ENCODE data around the gene MAPK1IP1L.
"Not testable (repeated sequence)": the region's sequence is repeated elsewhere in the genome, so short reads cannot be mapped to it uniquely, and the experiment has no call there.

MAPK1IP1L gene

DNA sequence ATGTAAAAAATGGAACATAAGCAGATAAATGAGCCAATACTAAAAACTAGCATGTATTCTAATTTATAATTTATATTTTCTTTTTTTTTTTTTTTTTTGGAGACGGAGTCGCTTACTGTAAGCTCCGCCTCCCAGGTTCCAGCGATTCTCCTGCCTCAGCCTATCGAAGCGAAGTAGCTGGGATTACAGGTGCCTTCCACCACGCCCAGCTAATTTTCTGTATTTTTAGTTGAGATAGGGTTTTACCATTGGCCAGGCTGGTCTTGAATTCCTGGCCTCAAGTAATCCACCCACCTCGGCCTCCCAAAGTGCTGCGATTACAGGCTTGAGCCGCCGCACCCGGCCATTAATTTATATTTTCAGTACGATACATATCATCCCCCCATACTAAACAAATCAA lies 2.7 kb downstream of the MAPK1IP1L start:
- no peak for DNase-seq (ENCODE audit: low read depth in 2 of 2)

DNA sequence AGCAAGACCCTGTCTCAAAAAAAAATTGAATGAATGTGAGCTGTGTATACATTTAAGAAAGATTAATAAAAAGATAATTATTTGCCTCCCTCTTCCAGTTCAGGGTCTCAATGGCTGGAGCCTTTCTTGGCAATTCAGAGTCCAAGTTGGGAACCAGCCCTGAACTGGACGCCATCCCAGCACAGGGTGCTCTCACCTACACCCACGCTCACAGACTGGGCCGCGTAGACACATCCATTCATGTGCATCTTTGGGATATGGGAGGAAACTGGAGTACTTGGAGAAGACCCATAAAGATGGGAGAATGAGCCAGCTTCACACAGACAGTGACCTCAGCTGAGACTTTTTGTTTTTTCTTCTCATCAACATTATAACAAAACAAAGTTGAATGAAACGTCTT lies 6.5 kb downstream of the MAPK1IP1L start:
- DNase-seq (ENCODE audit: low read depth in 2 of 2): no peak

DNA sequence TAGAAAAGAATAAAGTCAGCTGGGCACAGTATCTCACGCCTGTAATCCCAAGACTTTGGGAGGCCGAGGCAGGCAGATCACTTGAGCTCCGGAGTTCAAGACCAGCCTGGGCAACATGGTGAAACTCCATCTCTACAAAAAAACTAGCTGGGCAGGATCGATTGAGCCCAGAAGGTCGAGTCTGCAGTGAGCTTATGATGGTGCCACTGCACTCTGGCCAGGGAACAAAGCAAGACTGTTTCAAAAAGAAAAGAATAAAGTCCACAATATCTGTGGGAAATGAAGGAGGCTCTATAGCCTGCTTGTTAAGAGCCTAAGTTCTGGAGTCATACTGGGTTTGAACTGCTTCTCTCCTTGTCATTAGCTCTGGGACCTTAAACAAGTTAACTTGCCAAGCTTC lies 7.9 kb downstream of the MAPK1IP1L start:
- DNase-seq (ENCODE audit: low read depth in 2 of 2): no peak

DNA sequence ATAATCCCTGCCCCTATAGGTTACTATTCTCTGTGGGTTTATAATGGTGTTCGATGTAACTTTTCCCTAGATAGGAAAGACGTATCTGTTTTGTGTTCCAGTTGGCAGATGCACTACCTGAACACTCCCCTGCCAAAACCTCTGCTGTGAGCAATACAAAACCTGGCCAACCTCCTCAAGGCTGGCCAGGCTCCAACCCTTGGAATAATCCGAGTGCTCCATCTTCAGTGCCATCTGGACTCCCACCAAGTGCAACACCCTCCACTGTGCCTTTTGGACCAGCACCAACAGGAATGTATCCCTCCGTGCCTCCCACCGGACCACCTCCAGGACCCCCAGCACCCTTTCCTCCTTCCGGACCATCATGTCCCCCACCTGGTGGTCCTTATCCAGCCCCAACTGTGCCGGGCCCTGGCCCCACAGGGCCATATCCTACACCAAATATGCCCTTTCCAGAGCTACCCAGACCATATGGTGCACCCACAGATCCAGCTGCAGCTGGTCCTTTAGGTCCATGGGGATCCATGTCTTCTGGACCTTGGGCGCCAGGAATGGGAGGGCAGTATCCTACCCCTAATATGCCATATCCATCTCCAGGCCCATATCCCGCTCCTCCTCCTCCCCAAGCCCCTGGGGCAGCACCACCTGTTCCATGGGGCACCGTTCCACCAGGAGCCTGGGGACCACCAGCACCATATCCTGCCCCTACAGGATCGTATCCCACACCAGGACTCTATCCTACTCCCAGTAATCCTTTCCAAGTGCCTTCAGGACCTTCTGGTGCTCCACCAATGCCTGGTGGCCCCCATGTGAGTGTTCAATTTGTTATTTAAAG lies 11.3 kb downstream of the MAPK1IP1L start:
- no peak for DNase-seq (ENCODE audit: low read depth in 2 of 2)

DNA sequence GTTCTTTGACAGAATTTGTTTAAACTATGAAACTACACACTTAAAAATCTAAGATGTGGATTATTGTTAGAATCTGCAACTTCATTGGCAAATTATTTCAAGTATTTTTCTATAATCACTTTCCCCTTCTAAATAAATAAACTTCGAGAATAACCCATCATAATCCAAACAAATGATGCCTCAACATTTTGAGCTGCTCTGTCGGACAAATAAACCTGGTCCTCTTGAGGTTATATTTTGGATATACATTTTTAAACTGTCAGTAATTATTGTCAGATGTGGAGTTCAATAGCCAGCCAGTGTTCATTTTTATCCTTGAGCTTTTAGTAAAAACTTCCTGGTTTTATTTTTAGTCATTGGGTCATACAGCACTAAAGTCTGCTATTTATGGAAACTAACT lies 13.4 kb downstream of the MAPK1IP1L start:
- DNase-seq (ENCODE audit: low read depth in 2 of 2): not testable (repeated sequence)

DNA sequence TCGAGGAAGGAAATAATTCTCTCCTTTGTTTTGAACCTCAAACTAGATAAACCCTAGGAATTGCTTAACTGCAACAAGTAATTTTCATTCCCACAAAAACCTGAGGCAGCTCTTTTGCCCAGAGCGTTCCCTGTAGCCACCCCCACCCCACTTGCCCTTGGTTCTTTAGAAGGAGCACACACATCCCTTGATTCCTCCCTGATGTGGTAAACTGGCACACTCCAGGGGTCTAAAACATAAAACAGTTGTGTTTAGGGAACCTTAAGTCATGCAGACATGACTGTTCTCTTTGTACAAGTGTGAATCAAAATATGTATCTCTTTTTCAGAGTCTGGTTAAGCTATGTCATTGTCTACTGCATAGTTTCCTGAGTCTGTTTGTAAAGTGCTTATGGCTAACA lies 14.0 kb downstream of the MAPK1IP1L start:
- DNase-seq (ENCODE audit: low read depth in 2 of 2): no peak

DNA sequence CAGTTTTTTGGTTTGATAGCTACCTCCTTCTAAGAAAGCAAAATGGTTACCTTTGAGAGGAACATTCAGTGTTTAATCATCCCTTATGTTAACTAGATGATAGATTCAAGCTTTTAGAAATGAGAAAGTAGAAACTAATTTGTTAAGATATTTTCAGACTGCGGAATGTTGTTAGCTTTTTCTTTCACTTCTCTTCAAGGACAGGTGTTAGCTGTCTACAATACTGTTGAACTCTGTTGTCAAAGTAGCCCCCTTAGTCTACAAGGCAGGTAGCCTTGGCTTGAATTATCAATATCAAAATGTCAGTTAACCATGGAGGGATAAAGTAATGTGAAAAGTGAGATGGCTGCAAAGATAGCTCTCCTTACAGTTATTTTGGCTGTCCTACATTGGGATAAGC lies 14.8 kb downstream of the MAPK1IP1L start:
- DNase-seq (ENCODE audit: low read depth in 2 of 2): no peak

DNA sequence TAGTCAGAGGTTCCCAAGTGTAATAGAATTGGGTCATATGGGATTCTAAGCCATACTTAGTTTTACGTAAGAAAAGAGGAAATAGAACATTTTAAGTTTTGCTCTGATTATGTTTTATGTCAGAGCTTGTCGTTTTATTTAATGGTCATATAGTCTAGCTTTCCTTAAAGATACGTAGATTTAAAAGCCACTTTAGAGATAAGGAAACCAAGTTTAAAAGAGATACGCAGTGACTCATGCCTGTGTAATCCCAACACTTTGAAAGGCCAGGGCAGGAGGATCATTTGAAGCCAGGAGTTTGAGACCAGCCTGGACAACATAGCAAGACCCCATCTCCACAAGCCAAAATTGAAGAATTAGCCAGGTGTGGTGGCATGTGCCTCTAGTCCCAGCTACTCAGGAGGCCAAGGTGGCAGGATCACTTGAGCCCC lies 19.5 kb downstream of the MAPK1IP1L start:
- no peak for DNase-seq (ENCODE audit: low read depth in 2 of 2)

DNA sequence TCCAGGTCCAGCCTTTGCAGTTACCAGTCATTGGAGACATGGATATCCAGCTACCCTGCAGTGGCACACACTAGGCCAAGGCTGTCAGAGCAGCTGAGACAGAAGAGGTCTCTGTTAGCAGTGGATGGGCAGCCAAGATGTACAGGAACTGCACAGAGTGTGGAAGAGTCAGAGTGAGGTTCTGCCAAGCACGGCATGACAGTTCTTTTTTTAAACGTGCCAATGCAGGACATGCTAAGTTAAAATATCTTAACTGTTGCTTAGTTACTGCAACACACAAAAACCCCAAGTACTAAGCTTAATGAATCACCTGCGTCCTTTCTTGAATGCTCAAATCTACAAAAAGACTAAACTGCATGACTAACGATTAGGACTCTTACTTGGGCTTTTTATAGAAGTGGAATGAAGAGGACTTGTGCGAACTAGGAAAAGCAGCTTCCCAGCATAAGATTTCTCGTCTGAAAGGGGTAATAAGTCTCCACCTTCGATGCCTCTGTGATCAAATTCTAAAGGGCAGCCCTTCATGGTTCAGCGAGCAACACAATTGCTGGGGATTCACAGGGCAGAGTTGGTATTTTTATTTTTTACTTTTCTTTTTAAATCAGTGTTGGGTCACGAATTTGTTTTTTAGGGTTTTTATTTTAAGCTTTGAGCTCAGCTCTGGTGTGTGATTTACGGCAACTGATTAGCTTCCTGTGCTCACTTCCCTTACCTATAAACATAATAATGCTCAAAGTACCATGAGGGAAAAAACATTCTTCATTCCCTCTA lies 20.6 kb downstream of the MAPK1IP1L start:
- DNase-seq (ENCODE audit: low read depth in 2 of 2): no peak

DNA sequence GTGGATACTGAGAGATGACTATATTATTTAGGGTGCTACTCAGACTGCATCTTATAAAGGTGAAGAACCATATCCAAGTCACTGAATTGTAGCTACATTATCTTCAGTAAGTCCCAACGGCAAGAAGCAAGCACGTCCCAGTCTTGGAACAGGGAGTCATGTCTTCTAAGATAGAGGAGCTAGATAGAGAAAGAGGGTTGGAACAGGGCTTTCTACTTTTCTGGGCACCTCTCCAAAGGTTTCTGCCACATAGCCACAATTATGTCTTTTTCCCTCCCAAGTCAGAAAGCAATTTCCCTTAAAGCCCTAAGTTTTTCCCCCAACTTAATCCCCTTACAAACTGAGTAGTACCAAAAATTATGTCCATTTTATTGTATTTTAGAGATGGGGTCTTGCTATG lies 22.4 kb downstream of the MAPK1IP1L start:
- DNase-seq (ENCODE audit: low read depth in 2 of 2): no peak

DNA sequence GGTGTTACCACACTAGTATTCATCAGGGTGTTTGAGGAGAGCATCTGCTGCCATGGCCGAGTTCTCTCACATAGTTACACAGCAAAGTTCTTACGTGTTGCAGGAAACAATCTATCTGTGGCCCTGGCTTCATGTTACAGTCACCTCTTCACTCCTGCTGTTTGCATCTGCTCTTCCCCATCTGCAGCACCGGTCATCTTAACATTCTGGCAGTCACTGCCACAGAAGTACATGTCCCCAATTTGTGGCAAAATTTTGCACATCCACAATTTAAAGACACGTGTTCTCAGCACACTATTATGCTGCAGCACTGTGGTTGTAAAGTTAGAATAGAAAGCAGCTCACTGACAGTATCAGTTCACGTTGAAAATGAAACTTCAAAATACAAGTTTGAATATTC lies 23.2 kb downstream of the MAPK1IP1L start:
- no peak for DNase-seq (ENCODE audit: low read depth in 2 of 2)

DNA sequence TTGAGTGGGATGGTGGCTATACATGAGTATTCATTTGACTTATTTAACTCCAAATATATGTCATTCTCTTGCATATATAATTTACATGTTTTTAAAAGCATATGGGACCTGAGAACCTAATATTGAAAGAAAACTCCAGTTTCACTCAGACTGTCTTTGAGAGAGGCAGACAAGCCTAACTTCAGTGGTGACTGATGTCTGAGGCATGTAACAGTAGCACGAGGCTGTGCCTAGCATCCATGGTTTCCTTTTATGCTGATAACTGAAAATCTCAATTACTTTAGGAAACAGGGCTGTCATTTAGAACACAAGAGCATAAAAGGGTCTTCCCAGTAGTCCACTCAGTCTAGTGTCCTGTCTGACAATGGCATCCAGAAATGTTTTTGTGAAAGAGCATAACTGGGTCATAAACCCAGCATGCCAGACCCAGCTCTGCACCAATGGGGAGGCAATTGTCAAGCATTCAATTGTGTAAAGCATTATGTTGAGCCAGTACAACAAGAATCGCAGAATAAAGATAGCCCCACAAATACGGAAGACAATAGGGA lies 24.3 kb downstream of the MAPK1IP1L start:
- DNase-seq (ENCODE audit: low read depth in 2 of 2): no peak

DNA sequence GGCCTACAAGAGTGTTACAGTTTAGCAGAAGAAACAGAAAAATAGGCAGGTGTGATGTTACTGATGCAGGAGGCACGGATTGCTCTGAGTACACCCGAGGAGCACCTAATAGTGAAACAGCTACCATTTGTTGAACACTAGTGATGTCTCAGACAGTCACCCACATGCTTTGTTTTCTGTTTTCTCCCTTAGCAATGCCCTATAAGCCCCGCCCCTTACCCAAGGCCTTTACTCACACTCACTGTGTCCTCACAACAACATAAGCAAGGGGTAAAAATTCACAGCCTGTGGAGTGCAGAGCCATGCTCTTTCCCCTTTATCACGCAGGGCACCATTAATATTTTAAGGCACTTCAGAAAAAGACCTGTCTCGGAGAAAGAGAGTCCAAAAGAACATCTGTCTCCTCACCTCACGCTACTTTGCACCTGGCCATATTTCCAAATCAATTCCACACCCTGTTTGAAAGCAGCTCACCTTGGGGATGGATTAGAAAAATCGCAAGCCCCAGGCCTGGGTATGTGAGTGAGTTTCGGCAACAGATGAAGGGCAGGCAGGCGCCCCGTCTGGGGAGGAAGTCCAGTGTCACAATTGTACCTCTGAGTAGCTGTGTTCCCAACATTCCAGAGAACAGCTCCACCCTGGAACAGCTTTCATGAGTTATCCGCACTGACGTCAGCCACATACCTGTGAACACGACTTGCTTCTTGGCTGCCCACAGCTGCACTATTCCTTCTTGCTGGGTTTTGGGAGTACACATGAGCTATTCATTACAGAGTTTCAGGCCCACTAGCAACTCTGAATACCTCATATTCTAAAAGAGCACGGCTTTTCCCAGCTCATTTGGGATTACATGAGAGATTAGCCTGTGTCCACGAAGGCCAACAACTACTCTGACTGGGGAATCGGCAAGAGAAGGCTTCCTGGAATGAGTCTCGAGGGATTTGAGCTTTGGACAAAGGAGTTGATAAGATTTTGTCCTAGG lies 26.0 kb downstream of the MAPK1IP1L start:
- no peak for DNase-seq (ENCODE audit: low read depth in 2 of 2)

DNA sequence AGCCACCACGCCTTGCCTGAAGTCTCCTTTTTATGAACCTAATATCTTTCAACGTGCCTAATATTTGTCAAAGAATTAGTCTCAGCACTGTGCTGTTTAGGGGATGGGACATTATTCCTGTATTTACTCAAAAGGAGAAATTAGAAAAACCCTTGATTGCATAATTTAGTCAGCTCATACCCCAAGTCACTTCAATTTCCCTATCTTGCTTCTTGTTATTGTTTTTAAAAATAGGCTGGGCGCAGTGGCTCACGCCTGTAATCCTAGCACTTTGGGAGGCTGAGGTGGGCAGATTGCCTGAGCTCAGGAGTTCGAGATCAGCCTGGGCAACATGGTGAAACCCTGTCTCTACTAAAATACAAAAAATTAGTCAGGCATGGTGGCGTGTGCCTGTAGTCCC lies 28.5 kb downstream of the MAPK1IP1L start:
- not testable (repeated sequence) for DNase-seq (ENCODE audit: low read depth in 2 of 2)

DNA sequence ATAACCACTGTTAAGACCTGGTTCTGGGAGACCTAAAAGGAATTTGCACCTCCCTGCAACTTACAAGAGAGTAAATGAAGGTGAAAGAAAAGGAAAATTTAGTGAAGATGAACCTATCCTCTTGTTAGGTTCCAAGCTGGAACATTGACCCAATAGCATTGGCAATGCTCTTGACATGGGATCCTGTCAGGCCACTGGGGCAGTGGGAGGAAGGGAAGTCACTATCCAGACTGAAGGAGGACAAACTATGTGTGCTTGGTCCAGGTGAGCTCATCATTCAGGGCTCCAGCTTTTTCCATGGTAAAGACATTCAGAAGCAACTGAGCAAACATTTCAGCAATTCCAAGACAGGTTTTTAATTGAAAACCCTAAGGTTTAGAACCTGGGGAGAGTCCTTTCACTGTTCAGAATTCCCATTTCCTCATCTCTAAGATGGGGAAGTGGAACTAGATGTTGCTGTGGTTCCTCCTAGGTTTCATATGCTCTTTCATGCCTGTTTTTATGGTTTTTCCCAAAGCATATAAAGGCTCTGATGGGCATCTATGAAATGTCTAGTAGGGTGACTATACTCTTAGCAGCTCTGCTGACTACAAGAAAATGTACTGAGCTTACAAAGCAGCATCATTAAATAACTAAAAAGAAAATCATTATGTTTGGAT lies 33.1 kb downstream of the MAPK1IP1L start:
- no peak for DNase-seq (ENCODE audit: low read depth in 2 of 2)

DNA sequence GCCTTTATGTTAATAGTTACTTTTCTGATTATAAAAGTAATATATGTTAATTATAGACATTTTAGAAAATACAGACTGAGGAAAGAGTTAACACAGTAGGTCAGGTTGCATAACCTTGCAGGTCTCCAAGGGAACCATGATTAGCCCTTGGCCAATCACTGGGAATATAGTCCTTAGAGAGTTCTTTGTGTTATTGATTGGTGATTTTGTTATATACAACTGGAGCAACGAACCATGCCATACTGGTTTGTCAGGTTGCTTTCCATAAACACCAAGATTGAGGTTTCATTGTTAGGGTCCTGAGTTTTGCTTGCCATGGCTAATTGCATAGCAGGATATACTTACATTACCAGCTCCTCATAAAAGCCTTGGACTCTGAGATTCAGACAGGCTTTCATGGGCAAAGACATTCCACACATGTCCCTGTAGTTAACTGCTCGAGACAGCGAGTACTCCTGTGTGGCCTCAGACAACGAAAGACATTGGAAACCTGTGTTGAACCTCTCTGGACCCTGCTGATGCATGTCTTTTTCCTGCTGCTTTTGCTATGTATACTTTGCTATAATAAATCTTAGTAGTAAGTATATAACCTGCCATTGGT lies 33.7 kb downstream of the MAPK1IP1L start:
- no peak for DNase-seq (ENCODE audit: low read depth in 2 of 2)

DNA sequence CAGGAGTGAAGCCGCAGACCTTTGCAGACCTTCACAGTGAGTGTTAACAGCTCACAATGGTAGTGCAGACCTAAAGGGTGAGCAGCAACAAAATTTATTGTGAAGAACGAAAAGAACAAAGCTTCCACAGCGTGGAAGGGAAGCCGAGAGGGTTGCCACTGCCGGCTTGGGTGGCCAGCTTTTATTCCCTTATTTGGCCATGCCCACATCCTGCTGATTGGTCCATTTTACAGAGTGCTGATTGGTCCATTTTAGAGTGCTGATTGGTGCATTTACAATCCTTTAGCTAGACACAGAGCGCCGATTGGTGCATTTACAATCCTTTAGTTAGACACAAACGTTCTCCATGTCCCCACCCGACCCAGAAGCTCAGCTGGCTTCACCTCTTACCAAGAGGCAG lies 35.5 kb downstream of the MAPK1IP1L start:
- no peak for DNase-seq (ENCODE audit: low read depth in 2 of 2)

DNA sequence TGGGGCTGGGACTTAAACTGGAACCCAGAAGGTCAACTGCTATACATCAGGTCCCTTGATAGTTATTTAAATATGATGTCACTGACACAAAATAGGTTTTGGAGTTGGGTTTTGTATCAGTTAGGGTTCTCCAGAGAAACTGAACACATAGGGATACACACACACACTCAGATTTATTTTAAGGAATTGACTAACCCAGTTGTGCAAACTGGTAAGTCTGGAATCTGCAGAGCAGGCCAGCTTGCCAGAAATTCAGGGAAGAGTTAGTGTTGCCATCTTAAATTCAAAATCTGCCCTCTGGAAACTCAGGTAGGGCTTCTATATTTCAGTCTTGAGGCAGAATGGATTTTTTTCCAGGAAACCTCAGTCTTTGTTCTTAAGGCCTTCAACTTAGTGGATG lies 36.9 kb downstream of the MAPK1IP1L start:
- DNase-seq (ENCODE audit: low read depth in 2 of 2): no peak

DNA sequence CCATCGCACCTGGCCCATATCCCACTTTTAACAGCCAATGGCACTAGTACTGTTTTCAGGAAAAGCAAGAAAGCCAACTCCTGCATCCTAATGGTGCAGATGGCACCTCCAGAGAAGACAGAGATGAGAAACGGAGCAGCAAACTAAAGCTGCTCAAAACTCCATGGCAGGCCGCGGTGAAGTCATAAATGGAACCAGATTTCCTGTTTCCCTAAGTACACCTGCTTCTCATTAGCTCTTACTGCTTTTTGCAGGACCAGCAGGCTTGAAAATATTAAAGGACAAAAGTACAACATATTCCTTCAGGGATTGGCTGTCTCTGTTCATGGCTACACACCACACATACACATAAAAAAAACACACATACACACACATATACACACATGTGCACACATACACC lies 40.9 kb downstream of the MAPK1IP1L start:
- no peak for DNase-seq (ENCODE audit: low read depth in 2 of 2)

DNA sequence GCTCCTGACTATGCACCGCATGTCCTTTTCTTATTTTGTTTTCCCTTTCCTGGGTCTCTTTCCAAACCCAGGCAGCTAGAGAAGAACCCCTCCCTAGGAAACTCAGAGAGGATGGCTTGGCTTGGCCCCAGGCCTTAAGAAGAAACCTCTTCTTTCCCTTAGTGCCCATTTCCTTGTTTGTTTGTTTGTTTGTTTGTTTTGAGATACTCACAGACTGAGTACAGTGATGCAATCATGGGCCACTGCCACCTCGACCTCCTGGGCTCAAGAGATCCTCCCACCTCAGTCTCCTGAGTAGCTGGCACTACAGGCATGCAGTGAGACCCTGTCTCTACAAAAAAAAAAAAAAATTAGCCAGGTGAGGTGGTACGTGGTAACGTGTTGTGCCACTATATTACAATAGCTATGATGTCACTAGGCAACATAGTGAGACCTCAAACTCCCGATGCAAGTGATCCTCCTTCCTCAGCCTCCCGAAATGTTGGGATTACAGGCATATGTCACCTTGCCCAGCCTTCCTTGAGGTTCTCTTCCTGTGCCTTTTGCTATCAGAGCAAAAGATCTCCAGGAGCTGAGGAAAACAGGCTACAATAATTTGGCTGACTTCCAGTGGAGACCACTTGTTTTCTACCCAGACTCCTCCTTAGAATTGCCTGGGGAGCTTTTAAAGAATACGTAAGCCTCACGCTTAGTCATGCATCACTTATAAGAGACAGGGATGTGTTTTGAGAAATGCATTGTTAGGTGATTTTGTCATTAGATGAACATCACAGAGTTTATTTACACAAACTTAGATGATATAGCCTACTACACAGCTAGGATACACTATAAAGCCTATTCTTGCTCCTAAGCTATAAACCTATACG lies 43.1 kb downstream of the MAPK1IP1L start:
- no peak for DNase-seq (ENCODE audit: low read depth in 2 of 2)
